MM.1S (cell line): ENCODE measurements around the gene TSPAN9.

Source experiments
- DNase-seq: peaks from one replicate; pipeline ENCODE4 v3.0.0-alpha.2; 2015
- H2AFZ ChIP-seq: fragments of 300-600 bp; sonication (generic); 2 replicates; pipeline ENCODE4 v1.6.0; 2016; ENCODE audit warnings: antibody characterized with exemption, low read length
- H3F3A ChIP-seq: fragments of 300-600 bp; sonication (generic); 2 replicates; pipeline ENCODE4 v1.6.1; 2016; ENCODE audit warnings: mild to moderate bottlenecking, antibody characterized with exemption, low read length, moderate library complexity, mixed read lengths; ENCODE audit not compliant: insufficient read depth
- H3K27ac ChIP-seq: fragments of 300-600 bp; sonication (generic); 2 replicates; pipeline ENCODE4 v1.5.1; 2016; ENCODE audit warnings: mild to moderate bottlenecking, low read length
- H3K27me3 ChIP-seq: fragments of 300-600 bp; sonication (generic); replicated peaks from 2 replicates; pipeline ENCODE4 v1.6.0; 2016; ENCODE audit warnings: low read length; ENCODE audit not compliant: insufficient read depth
- H3K36me3 ChIP-seq: fragments of 300-600 bp; sonication (generic); replicated peaks from 2 replicates; pipeline ENCODE4 v1.6.1; 2016; ENCODE audit warnings: mild to moderate bottlenecking, low read length, mixed read lengths; ENCODE audit not compliant: insufficient read depth
- H3K4me1 ChIP-seq: fragments of 300-600 bp; sonication (generic); 2 replicates; pipeline ENCODE4 v1.6.1; 2016; ENCODE audit warnings: low read length, mixed read lengths
- H3K4me2 ChIP-seq: fragments of 300-600 bp; sonication (generic); 2 replicates; pipeline ENCODE4 v1.6.0; 2016; ENCODE audit warnings: low read depth, low read length
- H3K4me3 ChIP-seq: fragments of 300-600 bp; sonication (generic); 2 replicates; pipeline ENCODE4 v1.5.1; 2016; ENCODE audit warnings: low read length, mixed read lengths
- H3K79me2 ChIP-seq: fragments of 300-600 bp; sonication (generic); 2 replicates; pipeline ENCODE4 v1.6.1; 2016; ENCODE audit warnings: mixed run types, low read length, mixed read lengths
- H3K9ac ChIP-seq: fragments of 300-600 bp; sonication (generic); 2 replicates; pipeline ENCODE4 v1.6.1; 2016; ENCODE audit warnings: low read length, mixed read lengths
- H3K9me2 ChIP-seq: fragments of 300-600 bp; sonication (generic); replicated peaks from 2 replicates; pipeline ENCODE4 v1.6.1; 2016; ENCODE audit warnings: mild to moderate bottlenecking, low read length, mixed read lengths; ENCODE audit not compliant: insufficient read depth
- H3K9me3 ChIP-seq: fragments of 300-600 bp; sonication (generic); replicated peaks from 2 replicates; pipeline ENCODE4 v1.6.1; 2016; ENCODE audit warnings: mild to moderate bottlenecking, low read length, mixed read lengths; ENCODE audit not compliant: insufficient read depth
- H4K20me1 ChIP-seq: fragments of 300-600 bp; sonication (generic); 2 replicates; pipeline ENCODE4 v1.6.1; 2016; ENCODE audit warnings: mild to moderate bottlenecking, low read length, moderate library complexity, mixed read lengths; ENCODE audit not compliant: insufficient read depth
- EZH2 ChIP-seq: fragments of 300-600 bp; sonication (generic); optimal IDR thresholded peaks from 2 replicates; pipeline ENCODE3; 2017; ENCODE audit warnings: low read depth, mild to moderate bottlenecking, antibody characterized with exemption, low read length, mixed read lengths
- EZH2phosphoT487 ChIP-seq: fragments of 300-600 bp; sonication (generic); IDR thresholded peaks from 2 replicates; pipeline ENCODE4 v1.6.1; 2018; ENCODE audit warnings: antibody characterized with exemption, low read length
- TF ChIP-seq, protein P1 (sequence below): fragments of 300-600 bp; sonication (generic); IDR thresholded peaks from 2 replicates; pipeline ENCODE4 v1.5.1; 2016; ENCODE audit warnings: antibody characterized with exemption, low read length, mixed read lengths

TSPAN9 gene

DNA sequence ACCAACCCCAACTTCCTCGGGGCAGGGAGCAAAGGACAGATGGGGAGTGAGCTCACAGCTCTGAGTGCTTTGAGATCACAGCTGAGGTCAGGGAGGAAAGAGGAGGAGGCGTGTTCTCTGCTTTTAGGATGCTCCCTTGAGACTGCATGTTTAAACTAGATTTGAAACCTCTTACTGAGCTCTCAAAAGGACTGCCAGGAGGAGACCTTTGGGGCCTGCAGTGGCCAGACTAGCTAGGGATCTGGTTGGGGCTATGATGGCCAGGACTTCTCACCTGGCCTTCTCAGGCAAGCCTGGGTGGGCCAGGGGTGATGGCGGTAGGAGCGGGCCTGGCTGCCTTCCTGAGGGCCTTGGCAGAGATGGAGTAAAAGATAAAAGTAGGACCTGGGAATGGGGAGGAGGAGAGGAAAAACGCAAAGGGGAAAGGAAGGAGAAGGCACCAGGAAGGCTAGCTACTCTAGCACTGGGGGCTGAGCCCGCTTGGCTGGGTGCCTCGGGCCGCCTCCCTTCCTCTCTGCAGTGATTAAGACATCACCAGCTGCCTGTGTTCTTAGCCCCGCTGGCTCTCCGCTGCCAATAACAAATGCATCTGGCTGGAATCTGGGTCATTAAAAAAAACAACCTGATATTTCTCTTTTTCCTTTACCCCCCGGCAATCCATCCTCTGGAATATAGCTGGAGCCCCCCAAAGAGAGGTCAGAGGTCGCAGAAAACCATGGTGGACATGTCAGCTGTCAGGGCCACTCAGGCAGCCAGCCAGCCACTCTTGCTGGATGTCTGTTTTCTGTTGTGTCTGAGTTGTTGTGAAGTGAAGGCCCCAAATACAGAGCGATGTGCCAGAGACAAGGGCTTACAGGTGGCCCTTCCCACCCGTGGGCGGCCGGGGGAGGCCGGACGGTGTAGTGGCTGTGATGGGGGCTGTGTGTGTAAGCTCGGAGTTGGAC, 141.3 kb downstream of the TSPAN9 start:
- Histone ChIP-seq H2AFZ (no peak overlapping the region), H3K9ac (no peak overlapping the region), H3K4me3 (no peak overlapping the region), H3K27me3 (peaks cover 92% of the 10 kb centered on the region), H3K27ac (no peak overlapping the region), H3K4me2 (no peak overlapping the region), H3F3A (no peaks in the 10 kb centered on the region), H3K9me2 (no peaks in the 10 kb centered on the region), H3K36me3 (no peaks in the 10 kb centered on the region), H3K79me2 (no peaks in the 10 kb centered on the region), H3K9me3 (no peaks in the 10 kb centered on the region), H4K20me1 (no peaks in the 10 kb centered on the region), H3K4me1 (no peaks in the 10 kb centered on the region)
- DNase-seq: no peak
- TF ChIP-seq EZH2: no peak
- TF ChIP-seq, protein P1, sequence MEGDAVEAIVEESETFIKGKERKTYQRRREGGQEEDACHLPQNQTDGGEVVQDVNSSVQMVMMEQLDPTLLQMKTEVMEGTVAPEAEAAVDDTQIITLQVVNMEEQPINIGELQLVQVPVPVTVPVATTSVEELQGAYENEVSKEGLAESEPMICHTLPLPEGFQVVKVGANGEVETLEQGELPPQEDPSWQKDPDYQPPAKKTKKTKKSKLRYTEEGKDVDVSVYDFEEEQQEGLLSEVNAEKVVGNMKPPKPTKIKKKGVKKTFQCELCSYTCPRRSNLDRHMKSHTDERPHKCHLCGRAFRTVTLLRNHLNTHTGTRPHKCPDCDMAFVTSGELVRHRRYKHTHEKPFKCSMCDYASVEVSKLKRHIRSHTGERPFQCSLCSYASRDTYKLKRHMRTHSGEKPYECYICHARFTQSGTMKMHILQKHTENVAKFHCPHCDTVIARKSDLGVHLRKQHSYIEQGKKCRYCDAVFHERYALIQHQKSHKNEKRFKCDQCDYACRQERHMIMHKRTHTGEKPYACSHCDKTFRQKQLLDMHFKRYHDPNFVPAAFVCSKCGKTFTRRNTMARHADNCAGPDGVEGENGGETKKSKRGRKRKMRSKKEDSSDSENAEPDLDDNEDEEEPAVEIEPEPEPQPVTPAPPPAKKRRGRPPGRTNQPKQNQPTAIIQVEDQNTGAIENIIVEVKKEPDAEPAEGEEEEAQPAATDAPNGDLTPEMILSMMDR: no peak
- TF ChIP-seq EZH2phosphoT487: no peak

DNA sequence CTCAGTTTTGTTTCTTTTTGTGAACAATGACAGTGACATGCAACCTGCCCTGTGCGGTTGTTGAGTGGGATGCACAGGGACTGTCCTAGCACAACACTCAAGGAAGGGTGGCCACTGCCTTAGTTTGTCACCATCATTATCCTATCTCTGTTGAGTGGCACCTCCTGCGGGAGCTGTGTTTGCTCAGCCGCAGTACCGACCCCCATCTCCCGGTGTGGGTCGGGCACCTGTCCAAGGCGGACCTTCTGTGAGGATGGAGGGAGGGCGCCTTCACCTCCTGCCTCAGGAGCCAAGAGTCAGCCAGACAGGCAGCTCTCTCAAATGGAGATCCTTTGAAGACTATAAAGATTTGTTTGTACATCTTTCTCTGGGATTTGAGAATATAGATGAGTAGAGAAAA, 142.1 kb downstream of the TSPAN9 start:
- Histone ChIP-seq H3K27me3 (peaks cover 92% of the 10 kb centered on the region), H3K4me2 (no peak overlapping the region), H3K79me2 (no peaks in the 10 kb centered on the region), H3K4me1 (no peaks in the 10 kb centered on the region), H3F3A (no peaks in the 10 kb centered on the region), H3K9ac (no peak overlapping the region), H3K9me2 (no peaks in the 10 kb centered on the region), H3K4me3 (no peak overlapping the region), H2AFZ (no peak overlapping the region), H3K9me3 (no peaks in the 10 kb centered on the region), H3K36me3 (no peaks in the 10 kb centered on the region), H3K27ac (no peak overlapping the region), H4K20me1 (no peaks in the 10 kb centered on the region)
- TF ChIP-seq EZH2phosphoT487 (no peak), EZH2 (no peak)
- TF ChIP-seq, protein P1: no peak
- no peak for DNase-seq

DNA sequence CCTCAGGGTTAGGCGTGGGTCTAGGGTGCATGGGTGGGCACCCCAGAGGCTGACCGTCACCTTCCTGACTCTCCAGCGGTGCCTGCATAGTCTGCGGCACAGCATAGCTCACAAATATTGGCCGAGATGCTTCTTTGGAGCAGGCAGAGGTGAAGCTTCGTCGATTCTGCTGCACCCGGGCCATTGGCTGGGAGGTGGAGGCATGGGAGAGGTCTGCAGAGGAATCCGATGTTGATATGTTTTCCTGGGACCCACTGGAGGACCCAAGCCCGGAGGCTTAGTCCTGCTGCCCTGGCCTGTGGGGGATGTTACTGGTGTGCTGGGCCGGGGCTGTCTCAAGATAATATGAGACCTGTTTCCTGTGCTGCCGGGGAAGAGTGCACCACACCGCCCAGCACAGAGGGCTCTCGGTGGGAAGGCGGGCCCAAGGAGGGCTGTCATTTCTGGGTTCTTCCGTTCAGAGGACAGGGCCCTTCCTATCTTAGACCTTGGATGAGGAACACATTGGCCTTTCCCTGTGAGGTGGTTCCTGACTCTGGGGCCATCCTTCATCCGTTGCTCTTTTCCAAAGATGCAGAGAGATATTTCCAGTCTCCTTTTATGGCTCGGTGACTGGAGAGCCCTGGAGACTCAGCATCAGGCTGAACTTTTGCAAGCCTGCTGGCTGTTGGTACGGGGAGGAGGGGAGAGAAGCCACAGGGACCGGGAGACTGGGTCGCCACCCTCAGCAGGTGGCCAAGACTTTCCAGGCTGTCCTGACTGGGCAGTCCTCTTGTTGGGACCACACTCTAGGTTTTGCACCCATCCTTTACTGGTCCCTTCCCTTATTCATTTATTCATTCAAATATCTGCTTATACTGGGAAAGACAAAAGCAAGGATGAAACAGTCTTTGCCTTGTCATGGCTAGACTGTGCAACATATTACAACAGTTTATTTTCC, 143.5 kb downstream of the TSPAN9 start:
- no peaks in the 10 kb centered on the region for H4K20me1 ChIP-seq
- no peak overlapping the region for H3K4me3 ChIP-seq
- H2AFZ ChIP-seq: no peak overlapping the region
- DNase-seq: no peak
- TF ChIP-seq, protein P1: no peak
- no peak for TF ChIP-seq EZH2
- no peak for TF ChIP-seq EZH2phosphoT487
- H3K4me1 ChIP-seq: no peaks in the 10 kb centered on the region
- no peaks in the 10 kb centered on the region for H3K79me2 ChIP-seq
- H3K9me2 ChIP-seq: no peaks in the 10 kb centered on the region
- H3K27me3 ChIP-seq: peaks cover 92% of the 10 kb centered on the region
- no peak overlapping the region for H3K4me2 ChIP-seq
- no peak overlapping the region for H3K9ac ChIP-seq
- no peak overlapping the region for H3K27ac ChIP-seq
- H3K9me3 ChIP-seq: no peaks in the 10 kb centered on the region
- no peaks in the 10 kb centered on the region for H3F3A ChIP-seq
- no peaks in the 10 kb centered on the region for H3K36me3 ChIP-seq
